GM21526 (cell line): ENCODE data around the gene UGGT2.

Experiments
- ATAC-seq: cut with Tn5 transposase; IDR thresholded peaks from one replicate; pipeline ENCODE4 v1.9.1; 2021; ENCODE audit warnings: moderate library complexity; ENCODE audit not compliant: unreplicated experiment, low FRiP score

Gene UGGT2

DNA sequence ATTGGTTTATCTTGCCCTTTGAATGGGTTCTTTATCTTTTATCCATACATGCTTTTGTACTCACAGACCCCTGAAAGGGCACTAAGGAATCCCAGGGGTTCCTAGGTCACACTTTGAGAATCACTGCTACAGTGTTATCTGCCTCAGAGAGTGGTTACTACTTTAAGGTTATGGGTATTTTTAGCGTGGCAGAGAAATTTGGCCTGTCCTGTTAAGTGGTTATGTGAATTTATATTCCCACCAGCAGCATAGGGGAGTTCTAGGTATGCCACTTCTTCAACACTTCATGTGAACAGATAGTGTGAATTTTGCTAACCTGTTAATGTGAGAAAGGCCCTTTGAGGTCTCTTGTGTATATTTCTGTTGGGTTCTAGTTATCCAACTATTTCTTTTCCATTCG is 300.5 kb downstream of the UGGT2 start:
- ATAC-seq: no peak
